SJCRH30 (cell line): Measurements from ENCODE around the gene GRB10. TPM values are rescaled to one million over a fixed set of nuclear protein-coding genes. Genes with fewer than 3 reads are reported as not detected.

Experiments
- DNase-seq, 2 experiments: peaks; one replicate each; pipeline ENCODE4 v3.0.0-alpha.2; 2015 to 2020
- H3K27ac ChIP-seq: fragments of 250-450 bp; sonication (Bioruptor Pico); 2 replicates; pipeline ENCODE4 v1.5.1; 2020; ENCODE audit warnings: mild to moderate bottlenecking, moderate library complexity
- H3K27me3 ChIP-seq: fragments of 250-450 bp; sonication (Bioruptor Pico); 2 replicates; pipeline ENCODE4 v1.5.1; 2020; ENCODE audit warnings: mild to moderate bottlenecking, moderate library complexity
- H3K36me3 ChIP-seq: fragments of 250-450 bp; sonication (Bioruptor Pico); 2 replicates; pipeline ENCODE4 v1.5.1; 2020; ENCODE audit warnings: mild to moderate bottlenecking, moderate library complexity
- H3K4me1 ChIP-seq: fragments of 250-450 bp; sonication (Bioruptor Pico); 2 replicates; pipeline ENCODE4 v1.5.1; 2020; ENCODE audit warnings: mild to moderate bottlenecking, moderate library complexity
- H3K4me3 ChIP-seq: fragments of 250-450 bp; sonication (Bioruptor Pico); 2 replicates; pipeline ENCODE4 v1.5.1; 2020; ENCODE audit warnings: mild to moderate bottlenecking, moderate library complexity
- H3K9me3 ChIP-seq: fragments of 250-450 bp; sonication (Bioruptor Pico); replicated peaks from 2 replicates; pipeline ENCODE4 v1.5.1; 2020; ENCODE audit warnings: mild to moderate bottlenecking, moderate library complexity
- total RNA-seq: library from RNA; depleted of rRNA; stranded (reverse); fragments of >200 nt; shearing (Covaris generic); gene quantifications from 2 replicates; pipeline ENCODE4 v1.2.3, GENCODE V29; 2014

The GRB10 gene
- total RNA-seq, 1 experiment from 2014 or later, result 0.95 TPM

GRCh38 chr7:50793120-50793946, 10.6 kb upstream of the GRB10 start:
- Histone ChIP-seq H3K4me3 (no peak overlapping the region), H3K9me3 (no peaks in the 10 kb centered on the region), H3K27me3 (peaks cover 11% of the 10 kb centered on the region; the same call in 1 of the 2 replicates), H3K36me3 (no peaks in the 10 kb centered on the region), H3K27ac (no peak overlapping the region), H3K4me1 (no peaks in the 10 kb centered on the region)
- DNase-seq, result no peak

- no peaks in the 10 kb centered on the region for H3K36me3 ChIP-seq
- no peaks in the 10 kb centered on the region for H3K4me1 ChIP-seq
- peaks cover 11% of the 10 kb centered on the region; the same call in 1 of the 2 replicates for H3K27me3 ChIP-seq
- peak overlapping the region; percentile 26 for H3K4me3 ChIP-seq
- H3K9me3 ChIP-seq, result no peaks in the 10 kb centered on the region
- no peak overlapping the region for H3K27ac ChIP-seq
- DNase-seq, result no peak
Measured at GRCh38 chr7:50792342-50793119, 9.8 kb upstream of the GRB10 start.

GRCh38 chr7:50791938-50792341, 9.2 kb upstream of the GRB10 start:
- H3K27ac ChIP-seq, result no peak overlapping the region
- H3K36me3 ChIP-seq, result no peaks in the 10 kb centered on the region
- no peaks in the 10 kb centered on the region for H3K9me3 ChIP-seq
- no peaks in the 10 kb centered on the region for H3K4me1 ChIP-seq
- peaks cover 11% of the 10 kb centered on the region; the same call in 1 of the 2 replicates for H3K27me3 ChIP-seq
- peak overlapping the region; percentile 26; the same call in 1 of the 2 replicates for H3K4me3 ChIP-seq
- DNase-seq, result no peak

- H3K4me3 ChIP-seq, result no peak overlapping the region
- DNase-seq, result no peak
- H3K9me3 ChIP-seq, result no peaks in the 10 kb centered on the region
- H3K27me3 ChIP-seq, result peaks cover 11% of the 10 kb centered on the region; the same call in 1 of the 2 replicates
- H3K4me1 ChIP-seq, result no peaks in the 10 kb centered on the region
- no peaks in the 10 kb centered on the region for H3K36me3 ChIP-seq
- no peak overlapping the region for H3K27ac ChIP-seq
Measured at GRCh38 chr7:50791363-50791937, 8.8 kb upstream of the GRB10 start.

- no peak for DNase-seq
- no peak overlapping the region for H3K27ac ChIP-seq
- no peaks in the 10 kb centered on the region for H3K9me3 ChIP-seq
- H3K27me3 ChIP-seq, result peaks cover 11% of the 10 kb centered on the region; the same call in 1 of the 2 replicates
- H3K4me3 ChIP-seq, result no peak overlapping the region
- H3K4me1 ChIP-seq, result no peaks in the 10 kb centered on the region
- no peaks in the 10 kb centered on the region for H3K36me3 ChIP-seq
Measured at GRCh38 chr7:50790381-50790780, 7.7 kb upstream of the GRB10 start.

GRCh38 chr7:50788382-50788781, 5.7 kb upstream of the GRB10 start:
- no peaks in the 10 kb centered on the region for H3K9me3 ChIP-seq
- no peak overlapping the region for H3K4me3 ChIP-seq
- no peak overlapping the region for H3K27ac ChIP-seq
- H3K36me3 ChIP-seq, result no peaks in the 10 kb centered on the region
- H3K27me3 ChIP-seq, result peaks cover 11% of the 10 kb centered on the region; the same call in 1 of the 2 replicates
- no peaks in the 10 kb centered on the region for H3K4me1 ChIP-seq
- no peak for DNase-seq

- H3K27me3 ChIP-seq, result peaks cover 11% of the 10 kb centered on the region; the same call in 1 of the 2 replicates
- H3K9me3 ChIP-seq, result no peaks in the 10 kb centered on the region
- no peak overlapping the region for H3K27ac ChIP-seq
- H3K4me3 ChIP-seq, result no peak overlapping the region
- H3K36me3 ChIP-seq, result no peaks in the 10 kb centered on the region
- no peaks in the 10 kb centered on the region for H3K4me1 ChIP-seq
- DNase-seq, result no peak
Measured at GRCh38 chr7:50787825-50788224, 5.1 kb upstream of the GRB10 start.

GRCh38 chr7:50785346-50785745, 2.6 kb upstream of the GRB10 start:
- no peak for DNase-seq
- Histone ChIP-seq H3K27me3 (no peaks in the 10 kb centered on the region; the same call in 1 of the 2 replicates), H3K36me3 (no peaks in the 10 kb centered on the region), H3K4me3 (no peak overlapping the region), H3K4me1 (no peaks in the 10 kb centered on the region), H3K9me3 (no peaks in the 10 kb centered on the region), H3K27ac (no peak overlapping the region)

GRCh38 chr7:50783801-50784507, 1.3 kb upstream of the GRB10 start:
- H3K4me3 ChIP-seq, result no peak overlapping the region
- H3K9me3 ChIP-seq, result no peaks in the 10 kb centered on the region
- no peak overlapping the region for H3K27ac ChIP-seq
- no peak for DNase-seq
- H3K27me3 ChIP-seq, result no peaks in the 10 kb centered on the region; the same call in 1 of the 2 replicates
- no peaks in the 10 kb centered on the region for H3K36me3 ChIP-seq
- no peaks in the 10 kb centered on the region for H3K4me1 ChIP-seq

- H3K9me3 ChIP-seq, result no peaks in the 10 kb centered on the region
- H3K36me3 ChIP-seq, result no peaks in the 10 kb centered on the region
- no peak for DNase-seq
- no peaks in the 10 kb centered on the region for H3K4me1 ChIP-seq
- H3K4me3 ChIP-seq, result no peak overlapping the region
- no peak overlapping the region for H3K27ac ChIP-seq
- no peaks in the 10 kb centered on the region; the same call in 1 of the 2 replicates for H3K27me3 ChIP-seq
Measured at GRCh38 chr7:50783303-50783702, 607 bp upstream of the GRB10 start.

GRCh38 chr7:50781381-50782293, 1.1 kb downstream of the GRB10 start:
- H3K4me3 ChIP-seq, result no peak overlapping the region
- H3K27me3 ChIP-seq, result no peaks in the 10 kb centered on the region; the same call in 1 of the 2 replicates
- H3K36me3 ChIP-seq, result no peaks in the 10 kb centered on the region
- no peaks in the 10 kb centered on the region for H3K9me3 ChIP-seq
- H3K4me1 ChIP-seq, result no peaks in the 10 kb centered on the region
- no peak for DNase-seq
- no peak overlapping the region for H3K27ac ChIP-seq

- no peaks in the 10 kb centered on the region for H3K4me1 ChIP-seq
- H3K9me3 ChIP-seq, result no peaks in the 10 kb centered on the region
- DNase-seq, result no peak
- H3K27ac ChIP-seq, result no peak overlapping the region
- no peaks in the 10 kb centered on the region for H3K36me3 ChIP-seq
- no peak overlapping the region for H3K4me3 ChIP-seq
- H3K27me3 ChIP-seq, result no peaks in the 10 kb centered on the region; the same call in 1 of the 2 replicates
Measured at GRCh38 chr7:50780436-50780835, 2.3 kb downstream of the GRB10 start.

GRCh38 chr7:50779427-50779826, 3.3 kb downstream of the GRB10 start:
- Histone ChIP-seq H3K27ac (no peak overlapping the region), H3K4me1 (no peaks in the 10 kb centered on the region), H3K4me3 (no peak overlapping the region), H3K9me3 (no peaks in the 10 kb centered on the region), H3K36me3 (no peaks in the 10 kb centered on the region), H3K27me3 (no peaks in the 10 kb centered on the region; the same call in 1 of the 2 replicates)
- DNase-seq, result no peak
